ENCODE results near the gene GRB10. TPM values are rescaled to one million over a fixed set of nuclear protein-coding genes. Genes with fewer than 3 reads are reported as not detected.

The GRB10 gene
- total and polyA plus RNA-seq, 5 donors from 2014 or later = 0.25 to 2.3 TPM; not detected in 3

Other genes starting within 250 kb of the GRB10 start
- gene DDC, start 217.5 kb downstream of the GRB10 start, total RNA-seq = not detected
- gene DDC, start 217.5 kb downstream of the GRB10 start, polyA plus RNA-seq = not detected